Smooth muscle cell (in vitro differentiated cells): Measurements from ENCODE around the gene SLN. TPM values are rescaled to one million over a fixed set of nuclear protein-coding genes. Genes with fewer than 3 reads are reported as not detected.

ENCODE experiments used
- DNase-seq: peaks from one replicate; lab custom pipeline; 2025; ENCODE audit not compliant: unreplicated experiment; lab: John Stamatoyannopoulos, UW
- H2AFZ ChIP-seq: fragments of 200-600 bp; sonication (generic); 2 replicates; pipeline ENCODE4 v1.6.0; 2016; ENCODE audit warnings: antibody characterized with exemption, low read depth, mild to moderate bottlenecking
- H3F3A ChIP-seq: fragments of 200-600 bp; sonication (generic); 2 replicates; pipeline ENCODE4 v1.6.0; 2017; ENCODE audit warnings: antibody characterized with exemption, low read depth
- H3K27ac ChIP-seq: fragments of 200-600 bp; sonication (generic); 2 replicates; pipeline ENCODE4 v1.5.1; 2016; ENCODE audit warnings: low read depth, mild to moderate bottlenecking
- H3K27me3 ChIP-seq: fragments of 200-600 bp; sonication (generic); 2 replicates; pipeline ENCODE4 v1.6.1; 2016; ENCODE audit warnings: low read depth, mild to moderate bottlenecking
- H3K36me3 ChIP-seq: fragments of 200-600 bp; sonication (generic); 2 replicates; pipeline ENCODE4 v1.5.1; 2016; ENCODE audit warnings: low read depth
- H3K4me1 ChIP-seq: fragments of 200-600 bp; sonication (generic); 2 replicates; pipeline ENCODE4 v1.5.1; 2016; ENCODE audit warnings: low read depth
- H3K4me2 ChIP-seq: fragments of 200-600 bp; sonication (generic); 2 replicates; pipeline ENCODE4 v1.6.0; 2016; ENCODE audit warnings: mild to moderate bottlenecking
- H3K4me3 ChIP-seq: fragments of 200-600 bp; sonication (generic); 2 replicates; pipeline ENCODE4 v1.5.1; 2016; ENCODE audit warnings: mild to moderate bottlenecking
- H3K79me2 ChIP-seq: fragments of 200-600 bp; sonication (generic); 2 replicates; pipeline ENCODE4 v1.6.0; 2016; ENCODE audit warnings: low read depth, mild to moderate bottlenecking
- H3K9ac ChIP-seq: fragments of 200-600 bp; sonication (generic); 2 replicates; pipeline ENCODE4 v1.6.0; 2016; ENCODE audit warnings: low read depth
- H3K9me3 ChIP-seq: fragments of 200-600 bp; sonication (generic); replicated peaks from 2 replicates; pipeline ENCODE4 v1.5.1; 2016; ENCODE audit warnings: low read depth
- H4K20me1 ChIP-seq: fragments of 200-600 bp; sonication (generic); 2 replicates; pipeline ENCODE4 v1.6.0; 2016; ENCODE audit warnings: low read depth
- WGBS: methylation state at CpG from one replicate; pipeline ENCODE4 v1.1.7; 2016; ENCODE audit warnings: low lambda C conversion rate; 5-methylcytosine and 5-hydroxymethylcytosine counted together
- polyA plus RNA-seq: library from polyadenylated mRNA; unstranded; fragments of >200 nt; fragmentation: Nextera tagmentation; extraction: Ambion mirVana; gene quantifications from 2 replicates; pipeline ENCODE4 v1.2.1, GENCODE V29; 2016
- total RNA-seq: library from RNA; depleted of rRNA; stranded (reverse); fragments of >200 nt; gene quantifications from 2 replicates; pipeline ENCODE4 v1.2.3, GENCODE V29; 2014
- TF ChIP-seq, protein P1 (sequence below): fragments of 200-600 bp; sonication (generic); IDR thresholded peaks from 2 replicates; pipeline ENCODE4 v1.5.1; 2017; ENCODE audit warnings: borderline replicate concordance, mild to moderate bottlenecking, antibody characterized with exemption; ENCODE audit not compliant: insufficient read depth, poor library complexity, severe bottlenecking

The SLN gene
- total and polyA plus RNA-seq, 2 experiments from 2014 or later, result 0.82 TPM; not detected in 1

GRCh38 chr11:107669893-107670601, 41.8 kb downstream of the SLN start:
- no peak overlapping the region for H2AFZ ChIP-seq
- DNase-seq, result no peak
- H3K79me2 ChIP-seq, result no peaks in the 10 kb centered on the region
- 75% methylated on average over 4 of the region's 4 CpGs for whole genome bisulfite sequencing
- H3K4me2 ChIP-seq, result no peak overlapping the region
- TF ChIP-seq, protein P1, sequence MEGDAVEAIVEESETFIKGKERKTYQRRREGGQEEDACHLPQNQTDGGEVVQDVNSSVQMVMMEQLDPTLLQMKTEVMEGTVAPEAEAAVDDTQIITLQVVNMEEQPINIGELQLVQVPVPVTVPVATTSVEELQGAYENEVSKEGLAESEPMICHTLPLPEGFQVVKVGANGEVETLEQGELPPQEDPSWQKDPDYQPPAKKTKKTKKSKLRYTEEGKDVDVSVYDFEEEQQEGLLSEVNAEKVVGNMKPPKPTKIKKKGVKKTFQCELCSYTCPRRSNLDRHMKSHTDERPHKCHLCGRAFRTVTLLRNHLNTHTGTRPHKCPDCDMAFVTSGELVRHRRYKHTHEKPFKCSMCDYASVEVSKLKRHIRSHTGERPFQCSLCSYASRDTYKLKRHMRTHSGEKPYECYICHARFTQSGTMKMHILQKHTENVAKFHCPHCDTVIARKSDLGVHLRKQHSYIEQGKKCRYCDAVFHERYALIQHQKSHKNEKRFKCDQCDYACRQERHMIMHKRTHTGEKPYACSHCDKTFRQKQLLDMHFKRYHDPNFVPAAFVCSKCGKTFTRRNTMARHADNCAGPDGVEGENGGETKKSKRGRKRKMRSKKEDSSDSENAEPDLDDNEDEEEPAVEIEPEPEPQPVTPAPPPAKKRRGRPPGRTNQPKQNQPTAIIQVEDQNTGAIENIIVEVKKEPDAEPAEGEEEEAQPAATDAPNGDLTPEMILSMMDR, result no peak
- no peaks in the 10 kb centered on the region for H3K36me3 ChIP-seq
- H4K20me1 ChIP-seq, result no peaks in the 10 kb centered on the region
- no peak overlapping the region for H3K27ac ChIP-seq
- no peak overlapping the region for H3K4me3 ChIP-seq
- no peaks in the 10 kb centered on the region for H3F3A ChIP-seq
- no peaks in the 10 kb centered on the region for H3K27me3 ChIP-seq
- H3K9ac ChIP-seq, result no peak overlapping the region
- H3K9me3 ChIP-seq, result no peaks in the 10 kb centered on the region
- H3K4me1 ChIP-seq, result no peaks in the 10 kb centered on the region

GRCh38 chr11:107669191-107669740, 42.6 kb downstream of the SLN start:
- no peak overlapping the region for H3K9ac ChIP-seq
- no peaks in the 10 kb centered on the region for H3K36me3 ChIP-seq
- no peaks in the 10 kb centered on the region for H3K9me3 ChIP-seq
- H3K27me3 ChIP-seq, result no peaks in the 10 kb centered on the region
- H3K4me1 ChIP-seq, result no peaks in the 10 kb centered on the region
- H3K27ac ChIP-seq, result no peak overlapping the region
- no peak for DNase-seq
- TF ChIP-seq, protein P1, result no peak
- no peaks in the 10 kb centered on the region for H4K20me1 ChIP-seq
- no peak overlapping the region for H2AFZ ChIP-seq
- no peaks in the 10 kb centered on the region for H3F3A ChIP-seq
- no peak overlapping the region for H3K4me2 ChIP-seq
- no peaks in the 10 kb centered on the region for H3K79me2 ChIP-seq
- H3K4me3 ChIP-seq, result no peak overlapping the region
- 91% methylated on average over 11 of the region's 11 CpGs for WGBS

- DNase-seq, result no peak
- Histone ChIP-seq H3K4me1 (no peaks in the 10 kb centered on the region), H3K36me3 (no peaks in the 10 kb centered on the region), H4K20me1 (no peaks in the 10 kb centered on the region), H3K27me3 (no peaks in the 10 kb centered on the region), H3K9ac (no peak overlapping the region), H3F3A (no peaks in the 10 kb centered on the region), H3K27ac (no peak overlapping the region), H3K4me2 (no peak overlapping the region), H3K4me3 (no peak overlapping the region), H2AFZ (no peak overlapping the region), H3K79me2 (no peaks in the 10 kb centered on the region), H3K9me3 (no peaks in the 10 kb centered on the region)
- TF ChIP-seq, protein P1, result no peak
- WGBS, result 68% methylated on average over 8 of the region's 8 CpGs
Measured at GRCh38 chr11:107666911-107667613, 44.8 kb downstream of the SLN start.
